Measurements from ENCODE around the gene IFIT3.

The IFIT3 gene

GRCh38 chr10:89367529-89367928 is 39.7 kb downstream of the IFIT3 start:
- TF ChIP-seq ZFX (IDR thresholded peaks at IDR 0.05): no peak
- TF ChIP-seq CTCF (conservative IDR thresholded peaks at IDR 0.05): no peak
- H3K27ac ChIP-seq: no peak overlapping the region

DNA sequence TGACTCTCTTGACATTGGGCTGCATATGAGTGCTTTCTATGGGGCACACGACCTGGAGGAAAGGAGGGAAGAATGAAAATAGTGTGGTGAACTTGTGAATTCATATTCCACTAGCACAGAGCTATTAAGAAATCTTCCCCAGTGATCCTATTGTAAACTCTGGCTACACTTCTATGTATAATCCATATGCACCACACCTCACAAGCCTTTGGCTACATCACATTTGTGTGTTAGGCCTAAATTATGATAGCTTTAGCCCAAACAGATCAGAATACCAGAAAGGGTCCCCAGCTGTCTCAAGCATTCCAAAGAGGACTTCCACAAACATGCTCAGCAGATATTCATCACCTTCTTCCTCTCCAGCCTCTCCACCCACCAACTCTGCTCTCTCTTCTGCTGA is 40.3 kb downstream of the IFIT3 start:
- no peak overlapping the region for H3K27ac ChIP-seq
- no peak for TF ChIP-seq CTCF (conservative IDR thresholded peaks at IDR 0.05)

GRCh38 chr10:89369156-89370105 is 41.6 kb downstream of the IFIT3 start:
- TF ChIP-seq ZFX (IDR thresholded peaks at IDR 0.05) (no peak), CTCF (conservative IDR thresholded peaks at IDR 0.05) (peak; percentile 37)

GRCh38 chr10:89371079-89371478 is 43.3 kb downstream of the IFIT3 start:
- H3K27ac ChIP-seq: no peak overlapping the region
- no peak for TF ChIP-seq CTCF (conservative IDR thresholded peaks at IDR 0.05)
- TF ChIP-seq ZFX (IDR thresholded peaks at IDR 0.05): no peak

More at GRCh38 chr10:89369156-89370105, 41.6 kb downstream of the IFIT3 start:
- no peak overlapping the region for H3K27ac ChIP-seq

DNA sequence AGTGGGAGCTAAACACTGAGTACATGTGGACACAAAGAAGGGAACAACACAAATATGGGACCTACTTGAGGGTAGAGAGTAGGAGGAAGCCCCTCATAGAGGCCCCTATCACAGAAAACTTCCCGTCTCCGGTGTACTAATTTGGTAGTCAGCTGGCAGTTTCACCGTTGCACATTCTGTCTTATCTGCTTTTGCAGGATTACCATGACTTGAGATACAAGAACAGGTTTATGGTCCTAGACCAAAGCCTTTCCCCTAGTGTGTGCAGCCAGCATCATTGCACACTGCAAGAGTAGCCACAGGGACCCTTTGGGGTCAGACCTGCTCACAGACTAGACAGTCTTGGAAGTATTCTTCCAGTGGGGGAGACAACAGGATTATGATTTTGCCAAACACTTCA is 44.2 kb downstream of the IFIT3 start:
- H3K27ac ChIP-seq: no peak overlapping the region
- TF ChIP-seq CTCF (conservative IDR thresholded peaks at IDR 0.05): no peak
- TF ChIP-seq ZFX (IDR thresholded peaks at IDR 0.05): no peak

- peak overlapping the region; percentile 77 for H3K27ac ChIP-seq
- TF ChIP-seq CTCF (conservative IDR thresholded peaks at IDR 0.05) (no peak), ZFX (IDR thresholded peaks at IDR 0.05) (no peak)
These were observed 46.3 kb downstream of the IFIT3 start for GRCh38 chr10:89373916-89374711.

DNA sequence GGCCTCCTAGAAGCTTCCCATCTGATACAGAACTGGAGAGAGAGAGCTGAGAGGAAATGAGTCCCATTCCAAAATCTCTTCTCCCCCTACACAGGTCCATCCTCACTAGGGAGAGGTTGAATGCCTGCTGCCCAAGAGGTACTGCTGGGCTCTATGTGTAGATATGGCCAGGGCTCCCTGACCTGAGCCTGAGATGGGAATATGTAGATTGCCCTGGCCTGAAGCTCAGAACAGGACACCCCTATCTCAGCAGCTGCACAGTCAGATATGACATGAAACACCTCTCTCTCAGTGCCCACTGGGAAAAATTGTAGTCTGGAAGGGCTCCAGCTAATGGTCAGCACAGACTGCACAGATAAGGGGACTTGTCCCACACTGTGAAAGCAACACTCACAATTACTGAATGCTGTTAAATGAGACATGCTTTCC is 46.9 kb downstream of the IFIT3 start:
- peak overlapping the region; percentile 77 for H3K27ac ChIP-seq
- TF ChIP-seq CTCF (conservative IDR thresholded peaks at IDR 0.05) (no peak), ZFX (IDR thresholded peaks at IDR 0.05) (no peak)

Data from C4-2B (cell line).